Adrenal gland (tissue), 5 donors: ENCODE measurements around the gene MFAP1.

Experiments used
- CTCF ChIP-seq, 6 experiments: fragments of 450-650 bp in 4 of 6; fragments of 200-600 bp in 2 of 6; sonication (generic) in 1 of 6; IDR thresholded peaks; 1 replicate in 5 of 6; 2 replicates in 1 of 6; pipeline versions ENCODE4 v1.5.1 to v1.8.0; 2016 to 2021; ENCODE audit warnings: antibody characterized with exemption in 6 of 6, mild to moderate bottlenecking in 2 of 6, moderate library complexity in 1 of 6
- POLR2A ChIP-seq, 2 donors: fragments of 450-650 bp; IDR thresholded peaks; one replicate each; pipeline ENCODE4 v1.6.1; 2017; ENCODE audit warnings: antibody characterized with exemption in 2 of 2, mild to moderate bottlenecking in 2 of 2, moderate library complexity in 1 of 2
- donor health status: DM: no; HTN: no; CAD: no.

- TF ChIP-seq CTCF (IDR thresholded peaks at IDR 0.05) = no peak
- TF ChIP-seq POLR2A (IDR thresholded peaks at IDR 0.05) = no peak
Measured at GRCh38 chr15:43845421-43845820, 20.9 kb upstream of the MFAP1 start.
